ENCODE measurements around the gene DUSP8. TPM values are rescaled to one million over a fixed set of nuclear protein-coding genes. Genes with fewer than 3 reads are reported as not detected.

DUSP8 gene
- total RNA-seq, 1 experiment from 2014 or later, result 4.4 TPM

GRCh38 chr11:1542267-1542666 lies 29.8 kb downstream of the DUSP8 start:
- Histone ChIP-seq H3K9ac (ENCODE audit: extremely low read depth, insufficient read length, low read length) (no peak overlapping the region), H3K79me2 (ENCODE audit: insufficient read depth, low read length) (no peaks in the 10 kb centered on the region), H3K4me2 (ENCODE audit: insufficient read depth, insufficient read length, low read length) (no peak overlapping the region), H4K5ac (ENCODE audit: insufficient read length, low read depth, low read length) (no peak overlapping the region), H4K91ac (ENCODE audit: insufficient read length, low read depth, low read length) (no peak overlapping the region), H3K9me3 (ENCODE audit: control insufficient read depth, low read depth, low read length) (no peaks in the 10 kb centered on the region), H2BK12ac (ENCODE audit: insufficient read length, low read depth, low read length) (no peak overlapping the region), H3K27ac (ENCODE audit: insufficient read length, low read depth, low read length) (no peak overlapping the region), H2BK120ac (ENCODE audit: low read depth, low read length, poor library complexity, severe bottlenecking) (no peak overlapping the region), H2AFZ (ENCODE audit: low read length) (no peak overlapping the region), H2BK15ac (ENCODE audit: low read depth, low read length) (no peak overlapping the region), H3K56ac (ENCODE audit: insufficient read length, low read depth, low read length) (no peak overlapping the region), H3K23ac (ENCODE audit: insufficient read length, low read depth, low read length) (no peak overlapping the region), H2BK5ac (ENCODE audit: insufficient read length, low read length) (no peak overlapping the region), H3K18ac (ENCODE audit: insufficient read length, low read depth, low read length) (no peak overlapping the region), H2AK5ac (ENCODE audit: insufficient read length, low read length) (no peak overlapping the region), H3K23me2 (ENCODE audit: insufficient read length, low read depth, low read length, poor library complexity, severe bottlenecking) (peaks cover 12% of the 10 kb centered on the region), H3K4me1 (ENCODE audit: insufficient read depth, low read length) (no peaks in the 10 kb centered on the region), H4K8ac (replicated peaks; ENCODE audit: insufficient read length, low read depth, low read length) (no peak overlapping the region), H2BK20ac (ENCODE audit: low read depth, low read length, poor library complexity, severe bottlenecking) (no peak overlapping the region), H3K4ac (ENCODE audit: low read depth, low read length) (no peak overlapping the region), H4K20me1 (ENCODE audit: control insufficient read depth, insufficient read depth, insufficient read length) (no peaks in the 10 kb centered on the region), H3K14ac (ENCODE audit: insufficient read depth, low read length) (no peak overlapping the region; the same call in 1 of the 2 replicates), H3T11ph (ENCODE audit: low read length) (no peak overlapping the region), H3K79me1 (ENCODE audit: insufficient read depth, low read depth, low read length, poor library complexity, severe bottlenecking) (no peaks in the 10 kb centered on the region), H3K27me3 (ENCODE audit: insufficient read depth, low read length) (peaks cover 3% of the 10 kb centered on the region; the same call in 1 of the 2 replicates)
- TF ChIP-seq, protein P1, sequence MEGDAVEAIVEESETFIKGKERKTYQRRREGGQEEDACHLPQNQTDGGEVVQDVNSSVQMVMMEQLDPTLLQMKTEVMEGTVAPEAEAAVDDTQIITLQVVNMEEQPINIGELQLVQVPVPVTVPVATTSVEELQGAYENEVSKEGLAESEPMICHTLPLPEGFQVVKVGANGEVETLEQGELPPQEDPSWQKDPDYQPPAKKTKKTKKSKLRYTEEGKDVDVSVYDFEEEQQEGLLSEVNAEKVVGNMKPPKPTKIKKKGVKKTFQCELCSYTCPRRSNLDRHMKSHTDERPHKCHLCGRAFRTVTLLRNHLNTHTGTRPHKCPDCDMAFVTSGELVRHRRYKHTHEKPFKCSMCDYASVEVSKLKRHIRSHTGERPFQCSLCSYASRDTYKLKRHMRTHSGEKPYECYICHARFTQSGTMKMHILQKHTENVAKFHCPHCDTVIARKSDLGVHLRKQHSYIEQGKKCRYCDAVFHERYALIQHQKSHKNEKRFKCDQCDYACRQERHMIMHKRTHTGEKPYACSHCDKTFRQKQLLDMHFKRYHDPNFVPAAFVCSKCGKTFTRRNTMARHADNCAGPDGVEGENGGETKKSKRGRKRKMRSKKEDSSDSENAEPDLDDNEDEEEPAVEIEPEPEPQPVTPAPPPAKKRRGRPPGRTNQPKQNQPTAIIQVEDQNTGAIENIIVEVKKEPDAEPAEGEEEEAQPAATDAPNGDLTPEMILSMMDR (conservative IDR thresholded peaks at IDR 0.05), result no peak
- H3K27ac Mint-ChIP-seq, result no peak overlapping the region
- H3K4me1 Mint-ChIP-seq, result peaks cover 6 to 14% of the 10 kb centered on the region in 2 experiments; a peak in 3 of 4 replicates
- no peaks in the 10 kb centered on the region for H3K9me3 Mint-ChIP-seq
- peaks cover 79% of the 10 kb centered on the region for H3K27me3 Mint-ChIP-seq (ENCODE audit: low read depth)
- no peaks in the 10 kb centered on the region for H3K36me3 Mint-ChIP-seq (ENCODE audit: insufficient read depth in 1 of 3, low read depth in 3 of 3)
- DNase-seq, result no peak
- H3K4me3 Mint-ChIP-seq, result no peak overlapping the region
- no CpG with 5 or more reads among the region's 10 CpGs for whole genome bisulfite sequencing (ENCODE audit: extremely low coverage, insufficient read length, low lambda C conversion rate)
